Stimulated activated CD8-positive, alpha-beta memory T cell treated with anti-CD3 and anti-CD28 coated beads, Interleukin-4, amount 100 ng/mL, for 24 hours (primary cell): ENCODE measurements around the gene CDCA4.
"Not testable (repeated sequence)": the region's sequence is repeated elsewhere in the genome, so short reads cannot be mapped to it uniquely, and the experiment has no call there.

Source experiments
- DNase-seq: peaks from one replicate; pipeline ENCODE4 v3.0.0-alpha.2; 2020; ENCODE audit warnings: low read depth

CDCA4 gene

DNA sequence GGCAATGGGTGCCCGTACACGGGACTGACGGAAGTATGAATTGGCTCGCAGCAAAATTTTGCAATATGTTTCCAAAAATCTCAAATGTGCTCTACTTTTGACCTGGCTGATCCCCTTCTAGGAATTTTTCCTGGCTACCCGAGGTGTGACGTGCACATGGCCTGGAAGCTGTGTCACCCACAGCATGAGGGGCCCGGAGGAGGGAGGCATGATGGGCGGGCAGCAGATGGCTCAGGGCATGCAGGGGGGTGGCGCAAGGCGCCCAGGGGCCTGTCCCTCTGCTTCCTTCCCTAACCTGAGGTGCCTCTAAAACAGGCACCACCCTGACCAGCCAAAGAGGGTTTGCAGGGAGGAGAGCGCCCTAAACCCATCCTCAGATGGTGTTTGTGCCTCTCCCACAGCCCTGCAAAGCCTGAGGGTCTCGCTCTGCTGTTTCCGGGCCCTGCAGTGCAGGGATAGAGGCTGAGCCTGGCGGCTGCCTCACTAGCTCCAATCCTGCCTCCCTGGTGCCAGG lies 37.7 kb upstream of the CDCA4 start:
- no peak for DNase-seq

DNA sequence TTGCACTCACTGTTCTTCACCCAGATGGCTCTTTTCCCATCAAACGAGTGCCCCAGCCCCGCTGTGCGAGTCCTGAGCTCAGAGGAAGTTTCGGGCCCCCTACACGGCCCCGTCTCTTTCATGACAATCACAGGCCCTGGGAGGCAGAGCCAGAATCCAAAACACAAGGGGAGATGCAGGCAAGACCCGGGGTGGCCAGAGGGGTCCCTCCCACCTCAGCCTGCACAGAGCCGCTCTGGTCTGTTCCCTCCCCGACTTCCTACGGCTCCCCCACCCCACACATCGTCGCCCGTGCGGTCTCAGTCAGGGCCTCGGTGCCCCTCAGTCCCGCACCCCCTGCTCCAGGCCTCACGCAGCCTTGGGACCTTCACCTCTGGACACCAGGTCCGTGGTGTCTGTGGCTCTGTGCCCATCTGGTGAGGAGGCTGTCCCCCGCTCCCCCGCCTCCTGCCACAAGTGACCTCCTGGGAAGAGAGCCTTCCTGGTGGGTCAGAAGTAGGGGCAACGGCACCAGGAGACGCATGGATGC lies 35.5 kb upstream of the CDCA4 start:
- no peak for DNase-seq

DNA sequence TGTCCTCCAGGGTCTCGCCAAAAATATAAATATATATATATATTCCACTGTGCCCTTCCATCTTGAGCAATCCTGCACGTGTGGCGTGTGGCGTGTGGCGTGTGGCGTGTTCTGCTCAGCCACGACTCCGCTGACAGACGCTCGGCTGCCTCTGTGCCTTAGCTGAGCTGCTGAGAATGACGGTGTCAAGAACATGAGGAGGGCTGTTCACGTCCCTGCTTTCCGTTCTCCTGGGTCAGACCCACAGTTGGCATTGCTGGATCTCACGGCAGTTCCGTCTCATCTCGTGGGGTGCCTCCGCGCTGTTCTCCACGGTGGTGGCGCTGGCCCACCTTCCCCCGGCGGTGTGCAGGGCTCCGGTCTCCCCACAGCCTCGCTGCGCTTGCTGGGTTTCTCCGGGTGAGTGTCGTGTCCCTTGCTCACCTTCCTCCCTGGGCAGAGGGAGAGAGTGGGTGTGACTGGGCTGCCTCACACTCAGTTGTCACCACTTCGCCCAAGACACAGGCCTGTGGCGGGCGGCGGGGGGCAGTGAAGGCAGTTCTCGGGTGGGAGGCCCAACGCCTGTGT lies 34.9 kb upstream of the CDCA4 start:
- DNase-seq = no peak

DNA sequence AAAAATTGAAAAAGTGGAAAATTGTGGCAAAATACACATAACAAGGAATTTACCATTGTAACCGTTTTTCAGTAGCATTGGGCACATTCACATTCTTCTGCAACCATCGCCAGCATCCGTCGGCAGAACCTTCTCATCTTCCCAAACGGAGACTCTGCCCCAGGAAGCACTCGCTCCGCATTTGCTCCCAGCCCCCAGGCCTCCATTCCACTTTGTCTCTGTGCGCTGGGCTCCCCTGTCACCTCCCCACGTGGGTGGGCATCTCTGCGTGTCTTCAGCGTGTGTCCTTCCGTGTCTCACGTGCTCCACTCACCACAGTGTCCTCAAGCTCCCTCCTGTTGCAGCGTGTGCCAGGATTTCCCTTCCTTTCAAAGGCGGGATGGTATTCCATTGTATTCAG lies 34.5 kb upstream of the CDCA4 start:
- no peak for DNase-seq

DNA sequence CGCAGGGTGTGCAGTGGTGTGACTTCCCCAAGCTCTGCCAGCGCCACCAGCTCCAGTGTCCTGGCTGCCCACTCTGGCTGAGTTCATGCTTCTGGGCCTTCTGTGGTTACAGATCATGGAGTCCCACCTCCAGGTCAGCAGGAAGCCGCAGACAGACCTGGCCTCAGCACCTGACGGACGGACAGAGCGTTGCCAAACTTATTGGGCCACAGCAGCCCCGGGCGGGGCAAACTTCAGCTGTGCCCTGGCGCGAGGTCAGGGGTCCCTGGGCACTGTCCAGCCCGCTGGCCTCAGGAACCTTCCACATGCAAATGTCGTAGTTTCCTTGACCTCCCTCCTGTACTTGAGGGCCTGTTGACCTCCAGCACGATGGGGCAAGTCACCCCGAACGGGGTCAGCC lies 33.1 kb upstream of the CDCA4 start:
- DNase-seq = no peak

DNA sequence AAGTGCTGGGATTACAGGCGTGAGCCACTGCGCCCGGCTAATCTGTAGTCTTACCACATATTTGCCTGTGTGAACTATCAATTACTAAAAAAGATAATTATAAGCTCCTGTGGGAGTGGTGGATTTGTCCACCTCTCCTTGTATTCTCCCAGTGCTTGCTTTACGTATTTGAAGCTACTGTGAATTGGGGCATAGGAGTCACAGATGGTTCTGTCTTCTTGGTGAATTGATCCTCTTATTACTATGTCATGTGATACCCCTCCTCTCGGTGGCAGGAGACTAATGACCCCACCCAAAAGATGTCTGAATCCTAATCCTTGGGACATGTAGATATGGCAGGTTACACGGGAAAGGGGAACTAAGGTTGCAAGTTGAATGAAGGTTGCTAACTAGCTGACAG lies 32.5 kb upstream of the CDCA4 start:
- DNase-seq = no peak

DNA sequence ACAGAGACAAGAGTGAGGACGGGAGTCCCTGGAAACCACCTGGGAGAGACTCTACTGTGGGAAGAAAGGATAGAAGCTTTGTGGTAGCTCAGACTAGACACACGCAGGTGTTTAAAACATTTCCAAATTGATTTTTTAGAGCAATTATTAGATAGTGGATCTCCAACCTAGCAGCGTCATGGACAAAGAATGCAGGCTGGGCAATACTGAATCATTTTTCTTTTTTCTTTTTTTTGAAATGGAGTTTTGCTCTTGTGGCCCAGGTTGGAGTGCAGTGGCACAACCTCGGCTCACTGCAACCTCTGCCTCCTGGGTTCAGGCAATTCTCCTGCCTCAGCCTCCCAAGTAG lies 31.2 kb upstream of the CDCA4 start:
- no peak for DNase-seq

DNA sequence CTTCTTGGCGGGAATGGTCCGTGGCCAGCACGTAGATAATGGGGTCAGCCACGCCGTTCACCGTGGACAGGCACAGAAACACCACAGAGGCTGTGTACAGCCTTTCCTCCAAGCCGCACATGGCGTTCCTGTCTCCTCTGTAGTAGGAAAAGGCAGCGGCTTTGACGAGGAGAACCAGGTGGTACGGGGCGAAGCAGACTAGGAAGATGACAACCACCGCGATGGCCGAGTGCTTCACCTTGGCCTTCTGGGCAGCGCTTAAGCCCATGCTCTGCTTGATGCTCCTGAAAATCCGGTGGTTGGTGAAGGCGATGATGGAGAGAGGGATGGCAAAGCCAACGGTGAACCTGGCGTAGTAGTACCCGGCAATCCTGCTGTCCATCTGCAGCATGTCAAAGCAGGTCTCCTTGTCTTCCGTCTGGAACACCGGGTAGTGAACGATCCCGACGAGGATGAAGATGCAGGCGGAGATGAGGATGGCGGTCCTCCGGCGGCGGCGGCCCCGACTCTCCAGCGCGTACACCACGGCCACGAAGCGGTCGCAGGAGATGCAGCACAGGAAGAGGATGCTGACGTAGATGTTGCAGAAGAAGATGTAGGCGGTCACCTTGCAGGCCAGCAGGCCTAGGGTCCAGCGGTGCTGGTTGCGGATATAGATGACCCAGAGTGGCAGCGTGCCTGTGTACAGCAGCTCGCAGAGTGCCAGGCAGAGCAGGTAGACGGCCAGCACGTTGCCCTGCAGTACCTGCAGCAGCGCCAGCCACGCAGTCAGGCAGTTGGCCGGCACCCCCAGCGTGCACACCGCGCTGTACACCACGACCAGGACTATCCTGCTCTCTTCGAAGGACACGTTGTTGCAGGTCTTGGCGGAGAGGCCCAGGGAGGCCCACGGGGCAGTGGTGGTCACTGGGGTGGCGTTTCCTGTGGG lies 30.6 kb upstream of the CDCA4 start:
- no peak for DNase-seq

DNA sequence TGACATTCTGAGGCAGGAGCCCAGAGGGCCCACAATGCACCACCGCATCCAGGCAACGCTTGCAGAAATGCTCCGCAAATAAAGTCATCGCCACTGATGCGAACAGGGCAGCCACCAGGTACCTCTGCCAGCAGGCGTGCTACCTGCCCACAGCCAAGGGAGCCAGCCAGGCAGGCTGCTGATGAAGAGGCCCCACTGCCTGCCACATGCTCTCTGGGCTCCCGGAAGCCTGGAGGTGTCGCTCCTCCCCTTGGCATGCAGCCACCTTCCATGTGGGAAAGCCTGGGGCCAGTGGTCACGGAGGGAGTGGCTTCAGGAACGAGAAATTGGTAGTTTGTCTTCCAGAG lies 29.6 kb upstream of the CDCA4 start:
- no peak for DNase-seq

DNA sequence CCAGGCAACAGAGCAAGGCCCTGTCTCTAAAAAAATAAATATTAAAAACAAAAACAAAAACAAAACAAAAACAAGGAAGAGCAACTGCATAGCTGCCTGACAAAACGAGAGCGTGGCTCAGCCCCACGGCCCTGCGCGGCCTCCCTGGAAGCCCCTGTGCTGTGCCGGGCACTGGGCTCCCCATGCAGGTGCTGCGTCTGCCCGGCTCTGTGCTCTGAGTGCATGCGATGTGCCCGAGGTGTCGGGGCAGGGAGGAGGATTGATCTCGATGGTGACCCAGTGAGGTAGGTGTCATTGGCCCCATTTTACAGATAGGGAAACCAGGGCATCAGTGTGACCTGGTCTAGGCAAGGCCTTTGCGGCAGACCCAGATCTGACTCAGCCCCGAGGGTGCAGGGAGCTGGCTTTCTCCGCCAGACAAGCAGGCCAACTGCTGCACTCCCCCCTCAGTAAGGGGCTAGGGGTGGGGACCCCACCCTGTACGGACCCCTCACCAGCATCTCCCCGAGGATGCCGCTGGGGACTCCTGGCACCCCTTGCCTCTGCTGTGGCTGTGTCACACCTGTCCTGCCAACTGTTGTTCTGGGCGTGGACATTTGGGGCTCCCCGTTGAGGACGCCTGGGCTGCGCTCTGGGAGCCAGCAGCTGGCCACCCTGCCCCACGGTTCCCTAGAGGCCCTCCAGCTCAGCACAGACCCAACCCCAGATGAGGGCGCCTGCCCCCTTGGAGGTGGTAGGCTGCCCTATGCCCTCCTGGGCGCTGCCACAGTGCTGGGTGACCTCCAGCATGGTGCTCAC lies 29.1 kb upstream of the CDCA4 start:
- DNase-seq = no peak

DNA sequence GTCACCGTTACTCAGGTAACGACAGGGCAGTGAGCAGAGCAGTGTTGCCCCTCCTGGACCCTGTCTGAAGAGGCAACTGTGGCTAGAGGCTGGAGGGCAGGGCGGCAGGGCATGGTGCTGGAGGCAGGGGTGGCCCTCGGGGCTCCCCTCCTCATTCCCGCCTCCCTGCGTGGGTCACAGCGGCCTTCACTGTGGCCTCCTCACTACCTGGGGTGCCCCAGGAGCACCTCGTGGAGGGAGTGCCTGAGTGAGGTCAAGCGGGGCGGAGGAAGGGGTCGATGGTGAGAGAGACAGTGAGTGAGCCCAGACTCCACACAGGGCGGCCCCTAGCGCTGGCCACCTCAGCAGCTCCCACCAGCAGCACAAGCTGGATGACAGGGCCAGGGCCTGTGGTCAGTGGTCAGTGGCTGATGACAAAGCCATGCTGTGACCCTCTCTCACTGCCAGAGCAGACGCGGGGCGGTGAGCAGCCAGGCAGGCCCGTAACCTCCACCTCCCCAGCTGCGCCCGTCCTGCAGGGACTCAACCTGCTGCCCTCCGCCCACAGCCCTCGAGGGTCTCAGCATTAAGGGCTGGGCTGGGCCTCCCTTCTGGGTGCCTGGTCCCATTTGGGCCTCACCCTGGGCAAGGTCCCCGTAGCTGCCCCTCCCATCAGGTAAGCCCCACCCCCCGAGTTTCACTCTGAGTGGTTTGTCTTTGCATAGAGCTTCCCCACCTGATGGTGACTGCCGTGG lies 26.6 kb upstream of the CDCA4 start:
- DNase-seq = no peak

DNA sequence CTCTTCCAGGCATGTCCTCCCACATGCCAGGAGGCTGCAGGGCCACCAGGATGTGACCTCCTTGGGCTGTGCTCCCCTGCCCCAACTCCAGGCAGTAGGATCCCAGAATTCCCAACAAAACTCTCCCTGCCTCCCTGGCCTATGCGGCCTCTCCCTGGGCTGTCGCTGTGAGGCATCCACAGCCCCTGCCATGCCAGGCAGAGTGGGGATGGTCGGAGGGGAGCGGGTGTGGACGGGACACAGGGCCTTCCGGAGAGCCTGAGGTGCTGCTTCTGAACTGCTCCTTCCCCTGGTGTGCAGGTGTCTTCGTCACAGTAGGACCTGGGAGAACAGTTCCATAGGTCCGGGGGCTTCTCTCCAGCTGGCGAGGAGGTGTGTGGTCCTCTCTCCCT lies 26.0 kb upstream of the CDCA4 start:
- DNase-seq = no peak

DNA sequence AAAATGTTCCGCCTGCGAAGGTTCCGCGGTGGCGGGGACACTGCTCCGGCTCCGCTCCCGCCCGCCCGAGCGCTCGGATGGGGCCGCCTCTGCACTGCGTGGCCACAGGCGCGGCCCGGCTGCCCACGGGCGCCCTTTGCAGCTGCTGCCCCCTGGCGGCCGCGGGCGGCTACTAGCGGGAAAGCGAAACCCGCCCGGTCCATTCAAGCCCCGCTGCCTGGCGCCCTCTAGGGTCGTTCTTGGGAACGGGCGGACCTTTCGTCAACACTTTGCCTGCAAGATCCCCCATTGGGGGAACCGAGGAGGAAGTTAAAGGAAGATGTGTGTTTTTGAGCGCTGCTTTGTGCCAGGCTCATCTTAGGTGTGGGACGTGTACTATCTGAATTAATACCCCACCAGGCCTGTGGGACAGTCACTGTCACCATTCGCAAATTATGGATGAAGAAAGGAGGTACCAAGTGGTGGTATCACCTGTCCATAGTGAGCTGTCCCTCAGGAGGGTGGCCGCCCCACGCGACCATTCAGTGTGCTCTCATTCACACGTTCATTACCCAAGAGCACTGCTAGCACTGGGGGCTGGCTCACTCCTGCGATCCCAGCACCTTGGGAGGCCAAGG lies 24.9 kb upstream of the CDCA4 start:
- DNase-seq = peak; percentile 88

DNA sequence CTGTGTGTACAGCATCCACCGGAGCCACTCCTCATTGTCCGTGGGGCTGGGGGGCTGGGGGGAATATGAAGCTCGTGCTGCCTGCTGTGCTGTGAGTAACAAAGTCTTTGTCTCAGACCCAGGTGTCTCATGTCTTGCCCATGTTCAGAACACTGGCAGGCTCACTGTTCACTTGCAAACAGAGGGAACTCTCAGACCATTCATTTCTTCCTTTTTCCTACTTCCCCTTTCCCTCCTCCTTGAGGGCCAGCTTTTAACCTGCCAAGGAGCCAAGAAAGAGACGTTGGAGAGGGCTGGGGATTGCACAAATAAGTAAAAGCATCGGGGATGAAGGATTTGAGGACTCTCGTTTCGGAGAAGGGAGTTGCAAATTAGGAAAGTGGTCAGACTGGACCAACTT lies 22.8 kb upstream of the CDCA4 start:
- DNase-seq = no peak

DNA sequence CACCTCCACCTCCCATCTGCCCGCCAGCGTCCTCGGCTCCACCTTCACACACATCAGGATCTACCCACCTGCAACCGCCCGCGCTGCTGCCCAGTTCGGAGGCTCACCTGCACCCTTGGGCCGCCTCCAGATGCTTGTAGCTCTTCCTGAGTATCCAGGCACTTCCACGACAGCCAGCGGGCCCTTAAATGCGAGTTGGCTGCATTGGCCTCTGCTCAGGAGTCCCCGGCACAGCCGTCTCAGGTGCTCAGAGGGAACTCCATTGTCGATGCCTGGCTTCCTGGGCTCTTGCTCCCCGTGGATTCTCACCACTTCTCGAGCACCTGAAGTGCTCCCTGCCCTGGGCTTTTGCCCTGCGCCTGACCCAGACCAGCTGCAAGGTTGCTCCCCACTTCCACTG lies 21.9 kb upstream of the CDCA4 start:
- DNase-seq = no peak

DNA sequence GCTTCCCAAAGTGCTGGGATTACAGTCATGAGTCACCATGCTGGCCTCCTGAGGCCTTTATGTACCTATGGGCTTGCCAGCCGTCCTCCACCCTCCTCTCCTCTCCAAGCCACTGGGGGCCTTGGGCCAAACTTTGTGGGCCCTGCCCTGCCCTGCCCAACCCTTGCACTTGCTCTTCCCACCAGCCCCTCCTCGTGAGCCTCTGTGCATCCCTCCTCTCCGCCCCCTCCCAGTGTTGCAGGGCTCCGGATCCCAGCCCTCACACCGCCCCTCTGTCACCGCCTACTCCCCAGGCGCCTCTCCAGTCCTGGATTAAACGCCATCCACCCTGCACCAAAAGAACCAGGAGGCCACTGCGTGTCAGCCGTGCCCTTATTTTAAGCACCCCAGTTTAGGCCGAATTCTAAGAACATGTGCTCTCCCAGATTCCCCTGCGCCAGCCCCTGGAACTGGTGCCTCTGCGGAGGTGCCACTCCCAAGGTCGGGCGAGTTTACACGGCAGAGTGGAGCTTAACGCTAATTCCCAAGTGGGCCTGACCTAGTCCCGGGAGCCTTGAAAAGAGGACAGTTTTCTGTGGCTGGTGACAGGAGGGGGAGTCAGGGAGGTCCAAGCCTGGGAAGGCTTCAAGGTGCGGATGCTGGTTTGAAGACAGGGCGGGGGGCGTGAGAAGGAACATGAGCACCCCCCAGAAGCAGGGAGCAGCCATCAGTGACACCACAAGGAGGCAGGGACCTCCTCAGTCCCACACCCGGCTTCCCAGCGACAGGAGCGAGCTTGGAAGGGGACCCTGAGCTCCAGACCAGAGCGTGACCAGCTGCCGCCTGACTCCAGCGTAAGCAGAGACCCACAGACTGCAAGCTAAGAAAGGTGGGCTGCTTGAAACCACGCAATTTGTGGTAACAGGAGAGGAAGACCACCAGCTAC lies 21.2 kb upstream of the CDCA4 start:
- no peak for DNase-seq

DNA sequence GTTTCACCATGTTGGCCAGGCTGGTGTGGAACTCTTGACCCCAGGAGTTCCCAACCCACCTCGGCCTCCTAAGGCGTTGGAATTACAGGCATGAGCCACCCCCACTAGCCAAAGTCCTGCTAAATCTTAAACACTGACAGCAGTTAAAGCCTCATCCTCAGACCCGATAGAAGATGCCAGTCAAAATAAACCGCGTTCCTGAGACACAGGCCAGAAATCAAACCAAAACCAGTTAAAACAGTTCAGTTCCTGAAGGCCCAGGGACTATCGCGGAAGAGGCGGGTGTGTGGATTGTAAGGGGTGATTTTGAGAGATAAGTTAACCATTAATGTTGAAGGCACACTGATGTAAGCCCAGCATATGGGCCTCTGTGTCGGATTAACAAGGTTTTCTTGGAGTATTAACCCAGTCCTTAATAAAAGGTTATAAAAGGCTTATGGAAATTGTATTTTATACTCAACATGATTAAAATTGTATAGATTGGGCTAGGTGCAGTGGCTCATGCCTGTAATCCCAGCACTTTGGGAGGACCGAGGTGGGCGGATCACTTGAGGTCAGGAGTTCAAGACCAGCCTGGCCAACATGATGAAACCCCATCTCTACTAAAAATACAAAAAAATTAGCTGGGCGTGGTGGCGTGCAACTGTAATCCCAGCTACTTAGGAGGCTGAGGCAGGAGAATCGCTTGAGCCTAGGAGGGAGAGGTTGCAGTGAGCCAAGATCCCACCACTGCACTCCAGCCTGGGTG lies 18.7 kb upstream of the CDCA4 start:
- no peak for DNase-seq

DNA sequence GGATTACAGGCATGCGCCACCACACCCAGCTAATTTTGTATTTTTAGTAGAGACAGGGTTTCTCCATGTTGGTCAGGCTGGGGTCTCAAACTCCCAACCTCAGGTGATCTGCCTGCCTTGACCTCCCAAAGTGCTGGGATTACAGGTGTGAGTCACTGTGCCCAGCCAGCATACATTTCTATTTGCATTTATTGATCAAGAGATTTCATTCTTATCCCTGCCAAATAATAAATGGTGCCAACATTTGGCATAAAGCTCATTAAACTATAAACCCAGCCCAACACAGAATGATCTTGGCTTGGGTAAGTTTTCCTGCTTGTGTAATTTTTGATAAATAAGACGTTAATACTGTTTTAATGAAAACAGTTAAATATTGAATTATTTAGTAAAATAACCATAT lies 14.7 kb upstream of the CDCA4 start:
- not testable (repeated sequence) for DNase-seq

DNA sequence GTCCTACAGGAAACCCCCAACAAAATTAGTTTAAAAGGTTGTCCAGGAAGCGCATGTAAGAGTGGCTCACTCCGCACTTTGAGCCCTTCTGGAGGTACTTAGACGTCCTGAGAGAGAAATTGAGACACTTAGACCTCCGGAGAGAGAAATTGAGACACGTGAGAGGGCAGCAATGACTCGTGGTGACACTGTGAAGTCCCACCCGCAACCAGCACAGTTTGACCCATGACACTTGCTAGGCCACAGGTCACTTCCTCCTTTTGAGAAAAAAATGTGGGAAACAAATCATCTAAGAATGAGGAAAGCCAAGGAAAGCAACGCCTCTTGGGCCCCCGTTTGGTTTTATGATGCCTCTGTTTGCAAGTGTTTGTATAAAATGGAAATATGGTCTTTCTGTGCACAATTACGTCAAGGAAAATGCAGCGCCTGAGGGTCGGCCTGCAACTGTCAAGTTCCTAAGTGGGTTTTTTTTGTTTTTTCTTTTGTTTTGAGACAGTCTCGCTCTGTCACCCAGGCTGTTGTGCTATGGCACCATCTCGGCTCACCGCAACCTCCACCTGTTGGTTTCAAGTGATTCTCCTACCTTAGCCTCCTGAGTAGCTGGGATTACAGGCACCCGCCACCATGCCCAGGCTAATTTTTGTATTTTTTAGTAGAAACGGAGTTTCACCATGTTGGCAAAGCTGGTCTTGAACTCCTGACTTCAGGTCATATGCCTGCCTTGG lies 13.6 kb upstream of the CDCA4 start:
- no peak for DNase-seq
